B cell (primary cell): ENCODE data around the gene SYNC.

Experiments used
- CTCF ChIP-seq: fragments of 200-600 bp; IDR thresholded peaks from one replicate; pipeline ENCODE4 v1.8.0; 2022; ENCODE audit warnings: antibody characterized with exemption, mild to moderate bottlenecking
- EZH2 ChIP-seq: IDR thresholded peaks from 2 replicates; pipeline ENCODE4 v1.6.1; 2012; ENCODE audit warnings: borderline replicate concordance, low read depth, mild to moderate bottlenecking, moderate library complexity, low read length; ENCODE audit not compliant: insufficient read depth, poor library complexity, severe bottlenecking

- TF ChIP-seq CTCF (no peak), EZH2 (no peak)
Observed at GRCh38 chr1:32724678-32725614, 22.4 kb upstream of the SYNC start.
